Right ventricle myocardium inferior (tissue), 1 donor: Measurements from ENCODE around the gene KRTAP10-5. TPM values are rescaled to one million over a fixed set of nuclear protein-coding genes. Genes with fewer than 3 reads are reported as not detected.
A peak's percentile ranks its signal among the peaks of the same experiment; 100 is the strongest.
"Not testable (repeated sequence)": the region's sequence is repeated elsewhere in the genome, so short reads cannot be mapped to it uniquely, and the experiment has no call there.

Experiments used
- ATAC-seq: fragments of 200-7000 bp; cut with Tn5 transposase; one replicate; pipeline ENCODE4 v1.9.1; 2020; ENCODE audit warnings: mild to moderate bottlenecking, moderate library complexity
- DNase-seq: peaks from one replicate; pipeline ENCODE4 v3.0.0; 2021; ENCODE audit errors: missing footprints
- intact Hi-C: fragments of 100-400 bp; cut with DNase I; formaldehyde crosslinking; loops from one replicate; pipeline ENCODE4 v1.11.0; 2022
- total RNA-seq: library from RNA; stranded (reverse); fragmentation: NEBNext Ultra II Directional; extraction: Animal tissue kit (Norgen Biotek cat#: 25700); gene quantifications from one replicate; pipeline ENCODE4 v1.2.1, GENCODE V29; 2021
- donor health status: DM: no; HTN: yes; CAD: no; lungs with severe emphysema.

KRTAP10-5 gene
- total RNA-seq, 1 donor from 2014 or later: not detected

DNA sequence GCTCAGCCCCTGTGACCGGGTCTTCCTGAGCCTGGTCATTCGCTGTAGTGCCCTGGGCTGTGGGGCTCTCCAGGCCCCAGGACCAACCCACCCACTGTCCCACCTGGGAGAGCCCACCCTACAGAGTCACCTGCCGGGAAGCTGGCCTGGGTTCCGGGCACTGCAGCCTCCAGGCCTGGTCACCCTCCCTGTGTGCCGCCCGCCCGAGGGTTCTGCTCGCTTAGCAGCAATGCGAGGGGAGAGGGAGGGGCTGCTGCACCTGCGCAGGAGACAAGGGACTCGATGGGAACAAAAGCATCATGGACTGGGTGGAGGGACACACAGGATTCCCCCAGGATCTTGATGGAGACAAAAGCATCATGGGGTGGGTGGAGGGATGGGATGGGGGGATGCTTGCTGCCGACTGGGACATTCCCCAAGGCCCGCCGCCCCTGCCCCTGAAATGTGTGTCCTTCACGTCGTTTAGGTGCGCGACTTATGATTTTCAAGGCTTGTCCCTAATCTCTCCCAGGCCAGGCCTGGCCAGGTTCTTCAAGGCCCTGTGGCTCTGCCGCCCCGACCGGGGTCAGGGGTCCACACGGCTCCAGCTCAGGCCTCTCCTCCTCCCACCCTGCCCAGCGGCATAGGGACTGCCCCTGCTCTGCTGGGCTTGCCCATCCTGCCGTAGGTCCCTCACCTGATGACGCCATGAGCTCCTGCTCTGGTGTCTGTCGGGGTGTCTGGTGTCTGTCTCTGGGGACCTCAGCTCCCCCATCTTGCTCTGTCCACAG is 33.2 kb upstream of the KRTAP10-5 start:
- no peak for DNase-seq
- ATAC-seq: no peak
- intact Hi-C loops: loop anchor here (10.0 kb wide), 1 partner anchor 131 kb away; no protein-coding TSS in a partner anchor

DNA sequence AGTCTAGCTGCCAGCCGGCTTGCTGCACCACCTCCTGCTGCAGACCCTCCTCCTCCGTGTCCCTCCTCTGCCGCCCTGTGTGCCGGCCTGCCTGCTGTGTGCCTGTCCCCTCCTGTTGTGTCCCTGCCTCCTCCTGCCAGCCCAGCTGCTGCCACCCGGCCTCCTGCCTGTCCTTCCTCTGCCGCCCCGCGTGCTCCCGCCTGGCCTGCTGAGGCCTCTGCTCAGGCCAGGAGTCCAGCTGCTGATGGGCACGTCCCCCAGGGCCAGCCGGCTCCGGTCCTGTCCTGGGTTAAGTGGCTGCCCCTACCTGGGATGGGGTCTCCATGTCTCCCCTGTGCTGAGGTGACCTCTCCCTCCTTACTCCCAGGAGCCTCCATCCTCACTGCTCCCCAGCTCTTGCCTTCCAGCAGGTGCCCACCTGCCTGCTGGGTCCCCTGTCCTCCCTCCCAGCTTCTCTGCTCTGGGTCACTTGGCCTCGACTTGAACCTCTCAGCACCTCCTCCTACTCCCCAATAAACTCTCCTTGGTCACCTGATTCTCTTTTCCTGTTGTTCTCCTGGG is 32.3 kb upstream of the KRTAP10-5 start:
- intact Hi-C loops: loop anchor here (10.0 kb wide), 1 partner anchor 132 kb away; no protein-coding TSS in a partner anchor
- no peak for ATAC-seq
- peak; percentile 69 for DNase-seq

DNA sequence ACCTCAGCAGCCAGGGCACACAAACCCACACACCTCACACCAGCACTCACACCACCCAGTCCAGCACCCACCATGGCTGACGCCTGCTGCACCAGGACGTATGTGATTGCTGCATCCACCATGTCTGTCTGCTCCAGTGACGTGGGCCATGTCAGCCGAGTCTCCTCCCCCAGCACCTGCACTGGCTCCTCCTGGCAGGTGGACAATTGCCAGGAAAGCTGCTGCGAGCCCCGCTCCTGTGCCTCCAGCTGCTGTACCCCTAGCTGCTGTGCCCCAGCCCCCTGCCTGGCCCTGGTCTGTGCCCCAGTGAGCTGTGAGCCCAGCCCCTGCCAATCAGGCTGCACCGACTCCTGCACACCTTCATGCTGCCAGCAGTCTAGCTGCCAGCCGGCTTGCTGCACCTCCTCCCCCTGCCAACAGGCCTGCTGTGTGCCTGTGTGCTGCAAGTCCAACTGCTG is 31.7 kb upstream of the KRTAP10-5 start, which contains the start of gene KRTAP10-8:
Gene KRTAP10-8 (plus strand): TSS at position 51 of the 458 bp plus-strand sequence. CDS start 22 bp downstream, at position 73.
- DNase-seq (no peak), ATAC-seq (no peak)
- intact Hi-C loops: loop anchor here (10.0 kb wide), 1 partner anchor 133 kb away; no protein-coding TSS in a partner anchor

DNA sequence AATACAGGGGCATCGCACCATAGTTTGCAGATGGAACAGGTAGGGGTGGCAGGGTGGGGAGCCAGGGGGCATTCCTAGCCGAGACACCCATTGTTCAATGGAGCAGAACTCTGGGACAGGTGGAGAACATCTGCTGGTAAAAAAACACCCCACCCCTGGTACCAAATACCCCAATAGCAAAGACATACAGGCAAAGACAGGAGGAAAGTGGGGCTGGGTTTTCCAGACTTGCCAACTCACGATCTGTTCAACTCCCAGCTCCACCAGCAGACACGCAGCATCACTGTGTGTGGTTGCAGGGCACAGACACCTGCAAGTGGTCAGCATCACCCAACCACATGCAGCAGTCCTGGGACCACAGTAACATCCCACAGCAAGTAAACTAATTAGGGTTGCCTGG is 31.1 kb upstream of the KRTAP10-5 start:
- intact Hi-C loops: loop anchor here (10.0 kb wide), 1 partner anchor 133 kb away; no protein-coding TSS in a partner anchor
- no peak for DNase-seq
- ATAC-seq: no peak

DNA sequence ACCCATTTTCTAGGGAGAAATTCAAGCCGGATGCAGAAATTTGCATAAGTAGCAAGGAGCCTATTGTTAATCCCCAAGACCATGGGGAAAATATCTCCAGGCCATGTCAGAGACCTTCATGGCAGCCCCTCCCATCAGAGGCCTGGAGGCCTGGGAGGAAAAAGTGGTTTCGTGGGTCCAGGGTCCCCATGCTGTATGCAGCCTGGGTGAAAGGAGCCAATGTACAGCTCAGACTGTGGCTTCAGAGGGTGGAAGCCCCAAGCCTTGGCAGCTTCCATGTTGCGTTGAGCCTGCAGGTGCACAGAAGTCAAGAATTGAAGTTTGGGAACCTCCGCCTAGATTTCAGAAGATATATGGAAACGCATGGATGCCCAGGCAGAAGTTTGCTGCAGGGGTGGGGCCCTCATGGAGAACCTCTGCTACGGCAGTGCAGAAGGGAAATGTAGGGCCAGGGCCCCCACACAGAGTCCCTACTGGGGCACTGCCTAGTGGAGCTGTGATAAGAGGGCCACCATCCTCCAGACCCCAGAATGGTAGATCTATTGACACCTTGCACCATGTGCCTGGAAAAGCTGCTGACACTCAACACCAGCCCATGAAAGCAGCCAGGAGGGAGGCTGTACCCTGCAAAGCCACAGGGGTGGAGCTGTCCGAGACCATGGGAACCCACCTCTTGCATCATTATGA is 29.9 kb upstream of the KRTAP10-5 start:
- not testable (repeated sequence) for DNase-seq, ATAC-seq
- intact Hi-C loops: loop anchor here (10.0 kb wide), 1 partner anchor 135 kb away; no protein-coding TSS in a partner anchor

DNA sequence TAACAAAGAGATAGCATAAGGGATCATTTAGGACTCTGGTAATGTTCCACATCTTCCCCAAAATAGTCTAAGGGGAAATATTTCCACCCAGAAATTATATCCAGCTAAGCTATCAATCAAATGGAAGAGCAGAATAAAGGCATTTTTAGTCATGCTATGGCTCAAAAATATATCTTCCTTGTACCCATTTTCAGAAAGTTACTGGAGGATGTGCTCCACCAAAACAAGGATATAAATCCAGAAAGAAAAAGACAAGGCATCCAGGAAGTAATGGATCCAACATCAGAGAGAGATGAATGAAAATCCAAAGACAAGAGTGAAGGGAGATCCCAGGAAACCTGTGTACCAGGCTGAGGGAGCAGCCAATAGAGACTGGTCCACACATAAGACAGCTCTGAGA is 28.8 kb upstream of the KRTAP10-5 start:
- DNase-seq (no peak), ATAC-seq (no peak)
- intact Hi-C loops: no loop called here

DNA sequence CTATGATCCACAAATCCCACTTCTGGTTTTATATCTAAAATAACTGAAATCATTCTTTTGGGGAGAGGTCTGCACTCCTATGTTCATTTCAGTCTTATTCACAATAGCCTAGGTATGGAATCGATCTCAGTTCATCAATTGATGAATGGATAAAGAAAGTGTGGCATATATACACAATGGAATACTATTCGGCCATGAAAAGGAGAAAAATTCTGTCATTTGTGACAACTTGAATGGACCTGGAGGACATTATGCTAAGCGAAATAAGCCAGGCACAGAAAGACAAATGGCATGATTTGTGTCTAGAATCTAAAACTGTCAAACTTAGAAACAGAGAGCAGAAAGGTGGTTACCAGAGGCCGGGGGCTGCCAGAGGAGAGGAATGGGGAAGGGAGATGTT is 26.1 kb upstream of the KRTAP10-5 start:
- DNase-seq (no peak), ATAC-seq (no peak)
- intact Hi-C loops: no loop called here

DNA sequence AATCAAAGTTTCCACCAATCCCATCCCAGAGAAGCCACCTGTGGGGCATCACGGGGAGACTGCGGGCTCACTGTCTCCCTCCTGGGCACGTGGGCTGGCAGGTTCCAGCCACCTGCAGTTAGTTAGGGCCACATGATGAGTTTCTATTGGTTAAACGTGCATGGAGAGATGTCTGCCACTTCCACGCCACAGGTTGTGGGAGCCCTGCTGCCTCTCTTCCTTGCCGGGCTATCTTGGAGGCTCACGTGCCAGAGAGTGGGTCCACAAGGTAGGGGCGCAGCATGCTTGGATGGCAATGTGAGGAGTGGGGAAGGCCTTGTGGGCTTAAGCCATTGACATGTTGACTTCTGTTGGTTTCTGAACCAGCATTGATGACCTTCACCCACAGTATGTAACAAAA is 23.5 kb upstream of the KRTAP10-5 start:
- ATAC-seq (no peak), DNase-seq (no peak)
- intact Hi-C loops: no loop called here

DNA sequence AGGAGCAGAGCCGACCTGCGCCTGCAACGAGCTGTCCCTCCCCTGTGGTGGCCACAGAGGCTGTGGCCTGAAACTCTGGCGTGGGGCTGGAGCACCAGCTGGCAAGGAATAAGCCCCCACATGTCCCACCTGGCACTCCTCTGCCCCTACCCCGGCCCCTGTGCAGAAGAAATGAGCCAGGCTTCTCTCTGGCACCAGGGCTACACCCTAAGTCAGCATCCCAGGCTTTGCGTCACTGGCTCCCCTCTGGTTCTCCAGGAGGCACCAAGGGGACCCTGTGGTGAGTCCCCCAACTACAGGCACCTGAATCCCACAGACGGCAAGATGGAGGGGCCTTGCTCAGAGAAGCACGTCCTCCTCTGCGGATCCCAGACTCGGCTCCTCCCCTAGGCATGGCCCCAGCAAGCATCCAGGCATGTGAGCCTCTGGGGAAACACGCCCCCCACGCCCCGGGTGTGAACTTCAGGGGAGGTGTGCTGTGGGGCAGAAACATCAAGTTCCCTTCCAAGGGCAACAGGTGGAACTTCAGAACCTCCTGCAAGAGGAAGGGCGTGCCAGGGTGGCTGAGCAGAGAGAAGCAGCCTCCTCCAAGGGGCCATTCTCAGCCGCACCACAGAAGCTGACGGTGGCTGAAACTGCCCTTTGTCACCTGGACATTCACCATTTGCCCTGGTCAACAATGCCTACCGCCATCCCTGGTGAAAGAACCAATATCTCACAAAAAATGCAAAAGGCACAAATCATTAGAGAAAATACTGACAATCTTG is 22.9 kb upstream of the KRTAP10-5 start:
- intact Hi-C loops: no loop called here
- DNase-seq: no peak
- ATAC-seq: no peak

DNA sequence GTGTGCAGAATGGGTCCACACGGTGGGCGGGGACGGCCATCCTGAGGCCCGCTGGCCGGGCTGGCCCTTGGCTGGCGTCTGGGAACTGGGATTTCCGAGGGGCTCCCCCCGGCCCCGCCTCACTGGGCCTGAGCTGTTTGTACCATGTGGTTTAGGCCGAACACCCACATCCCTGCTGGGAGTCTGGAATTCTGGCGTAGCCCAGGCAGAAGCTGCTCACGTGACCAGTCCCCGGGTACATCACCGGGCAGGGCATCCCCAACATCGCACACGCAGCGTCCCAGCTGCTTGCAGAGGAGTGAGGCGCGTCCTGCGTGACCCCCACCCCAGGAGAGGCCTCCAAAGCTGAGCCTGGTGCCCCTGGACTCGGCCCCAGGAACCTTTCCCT is 22.1 kb upstream of the KRTAP10-5 start:
- ATAC-seq (no peak), DNase-seq (no peak)
- intact Hi-C loops: no loop called here

DNA sequence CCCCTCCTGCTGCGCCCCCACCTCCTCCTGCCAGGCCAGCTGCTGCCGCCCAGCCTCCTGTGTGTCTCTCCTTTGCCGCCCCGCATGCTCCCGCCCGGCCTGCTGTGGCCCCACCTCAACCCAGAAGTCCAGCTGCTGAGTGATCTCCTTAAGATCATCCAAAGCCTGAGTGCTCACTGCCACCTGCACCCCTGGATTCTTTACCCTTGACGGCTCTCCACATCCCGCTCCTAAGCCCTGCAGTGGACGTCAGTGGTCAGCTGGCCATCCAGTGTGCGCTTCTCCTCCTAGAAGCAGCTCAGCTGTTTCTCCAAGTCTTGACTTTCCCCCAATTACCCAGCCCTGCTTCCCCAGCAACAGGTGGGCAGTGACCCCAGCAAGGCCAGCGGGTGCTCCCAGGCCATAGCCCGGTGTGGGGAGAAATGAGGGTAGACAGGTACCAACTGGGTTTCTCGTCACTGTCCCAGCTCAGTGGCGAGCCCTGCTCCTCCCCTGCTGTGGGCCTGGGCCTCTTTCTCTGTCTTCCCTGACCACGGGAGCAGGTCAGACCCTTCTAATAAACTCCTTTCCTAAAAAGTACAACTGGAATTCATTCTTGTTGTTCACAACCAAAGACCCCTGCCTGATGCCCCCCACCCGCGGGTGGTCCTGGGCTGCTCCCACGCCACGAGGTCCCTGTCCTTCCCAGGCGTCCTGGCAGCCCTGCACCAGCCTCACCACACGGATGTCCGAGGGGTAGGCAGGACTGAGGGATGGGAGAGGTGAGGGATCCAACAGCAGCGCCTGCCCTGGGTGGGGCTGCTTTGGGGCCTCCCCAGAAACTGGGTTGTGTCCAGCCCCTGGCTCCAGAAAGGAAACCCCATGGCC is 21.4 kb upstream of the KRTAP10-5 start:
- ATAC-seq: no peak
- DNase-seq: no peak
- intact Hi-C loops: no loop called here

DNA sequence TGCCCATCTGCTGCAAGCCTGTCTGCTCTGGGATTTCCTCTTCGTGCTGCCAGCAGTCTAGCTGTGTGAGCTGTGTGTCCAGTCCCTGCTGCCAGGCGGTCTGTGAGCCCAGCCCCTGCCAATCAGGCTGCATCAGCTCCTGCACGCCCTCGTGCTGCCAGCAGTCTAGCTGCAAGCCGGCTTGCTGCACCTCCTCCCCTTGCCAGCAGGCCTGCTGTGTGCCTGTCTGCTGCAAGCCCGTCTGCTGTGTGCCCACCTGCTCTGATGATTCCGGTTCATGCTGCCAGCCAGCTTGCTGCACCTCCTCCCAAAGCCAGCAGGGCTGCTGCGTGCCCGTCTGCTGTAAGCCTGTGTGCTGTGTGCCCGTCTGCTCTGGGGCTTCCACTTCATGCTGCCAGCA is 20.7 kb upstream of the KRTAP10-5 start:
- ATAC-seq, DNase-seq, intact Hi-C loops: not testable (repeated sequence)

DNA sequence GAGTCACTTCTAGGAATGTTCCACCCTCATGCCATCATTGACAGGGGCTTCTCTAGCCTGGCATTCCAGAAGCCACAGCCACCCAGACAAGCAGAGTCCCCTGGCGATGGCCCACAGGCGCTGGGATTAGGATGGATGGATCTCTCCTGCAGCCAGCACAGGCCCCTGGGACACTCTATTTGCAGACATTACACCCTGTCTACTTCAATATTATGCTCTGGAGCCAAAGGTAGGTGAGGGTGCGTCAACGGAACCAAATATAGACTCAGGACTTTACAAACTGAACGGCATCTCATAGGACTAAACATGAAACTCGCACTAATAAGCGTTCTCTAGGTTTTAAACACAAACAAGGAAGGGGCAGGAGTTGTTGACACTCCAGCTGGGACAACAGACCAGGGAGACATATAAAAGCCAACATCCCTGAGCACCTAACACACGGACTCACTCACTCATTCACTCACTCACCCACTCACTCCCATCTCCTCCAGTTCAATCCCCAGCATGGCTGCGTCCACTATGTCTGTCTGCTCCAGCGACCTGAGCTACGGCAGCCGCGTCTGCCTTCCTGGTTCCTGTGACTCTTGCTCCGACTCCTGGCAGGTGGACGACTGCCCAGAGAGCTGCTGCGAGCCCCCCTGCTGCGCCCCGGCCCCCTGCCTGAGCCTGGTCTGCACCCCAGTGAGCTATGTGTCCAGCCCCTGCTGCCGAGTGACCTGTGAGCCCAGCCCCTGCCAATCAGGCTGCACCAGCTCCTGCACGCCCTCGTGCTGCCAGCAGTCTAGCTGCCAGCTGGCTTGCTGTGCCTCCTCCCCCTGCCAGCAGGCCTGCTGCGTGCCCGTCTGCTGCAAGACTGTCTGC is 19.9 kb upstream of the KRTAP10-5 start, which contains the start of gene KRTAP10-7:
Gene KRTAP10-7 (plus strand): TSS at position 480 of the 861 bp plus-strand sequence. CDS start 25 bp downstream, at position 505.
- DNase-seq, ATAC-seq, intact Hi-C loops: not testable (repeated sequence)

DNA sequence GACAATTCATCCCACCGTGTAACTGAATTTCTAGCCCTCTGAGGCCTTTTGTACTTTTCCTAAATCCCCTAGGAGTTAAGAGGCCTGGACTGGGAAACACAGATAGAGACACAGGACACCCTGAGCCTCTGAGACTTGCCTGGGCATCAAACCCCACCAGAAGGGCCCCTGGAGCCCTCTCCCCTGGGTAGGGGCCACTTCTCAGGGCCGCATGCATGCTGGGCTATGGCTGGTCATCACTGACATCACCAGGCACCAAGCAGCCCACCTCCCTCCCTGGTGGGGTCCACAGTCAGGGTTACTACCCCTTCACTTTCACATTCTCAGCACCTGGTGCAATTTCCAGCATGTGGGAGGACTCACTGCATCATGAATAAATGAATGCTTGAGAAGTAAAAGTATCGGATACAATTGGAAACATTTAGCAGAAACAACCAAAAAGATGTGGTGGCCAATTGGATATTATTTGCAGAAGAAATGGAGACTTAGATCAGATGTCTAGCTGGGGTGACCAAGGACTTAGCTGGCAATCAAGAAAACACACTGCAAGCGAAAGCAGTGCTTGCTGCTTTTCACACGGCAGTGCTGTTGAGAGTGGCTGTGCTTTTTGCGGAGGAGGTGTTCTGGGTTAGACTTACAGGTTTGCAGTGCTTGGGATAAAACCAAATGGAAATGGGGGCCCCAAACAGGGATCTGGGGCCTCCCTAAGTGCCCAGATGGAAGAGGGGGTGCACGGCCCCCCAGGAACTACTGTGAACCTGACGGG is 19.0 kb upstream of the KRTAP10-5 start:
- DNase-seq: no peak
- intact Hi-C loops: no loop called here
- no peak for ATAC-seq

DNA sequence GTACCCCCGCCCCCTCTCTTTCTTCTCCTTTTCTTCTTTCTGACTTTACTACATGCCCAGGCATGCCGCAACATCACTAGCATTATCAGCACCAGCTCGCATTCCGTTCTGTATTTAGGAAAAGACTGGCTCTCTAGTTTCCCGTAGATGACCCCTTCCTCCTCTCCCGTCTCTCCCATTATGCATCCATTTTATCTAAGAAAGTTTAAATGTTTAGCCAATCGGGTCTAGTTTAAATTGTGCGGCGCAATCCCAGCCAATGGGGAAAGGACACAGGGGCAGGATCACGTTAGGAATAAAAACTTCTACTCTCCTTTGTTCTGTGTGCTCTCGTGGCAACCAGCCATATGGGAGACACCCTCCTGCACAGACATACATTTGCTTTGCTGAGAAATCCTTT is 17.7 kb upstream of the KRTAP10-5 start:
- ATAC-seq: no peak
- DNase-seq: no peak
- intact Hi-C loops: no loop called here

DNA sequence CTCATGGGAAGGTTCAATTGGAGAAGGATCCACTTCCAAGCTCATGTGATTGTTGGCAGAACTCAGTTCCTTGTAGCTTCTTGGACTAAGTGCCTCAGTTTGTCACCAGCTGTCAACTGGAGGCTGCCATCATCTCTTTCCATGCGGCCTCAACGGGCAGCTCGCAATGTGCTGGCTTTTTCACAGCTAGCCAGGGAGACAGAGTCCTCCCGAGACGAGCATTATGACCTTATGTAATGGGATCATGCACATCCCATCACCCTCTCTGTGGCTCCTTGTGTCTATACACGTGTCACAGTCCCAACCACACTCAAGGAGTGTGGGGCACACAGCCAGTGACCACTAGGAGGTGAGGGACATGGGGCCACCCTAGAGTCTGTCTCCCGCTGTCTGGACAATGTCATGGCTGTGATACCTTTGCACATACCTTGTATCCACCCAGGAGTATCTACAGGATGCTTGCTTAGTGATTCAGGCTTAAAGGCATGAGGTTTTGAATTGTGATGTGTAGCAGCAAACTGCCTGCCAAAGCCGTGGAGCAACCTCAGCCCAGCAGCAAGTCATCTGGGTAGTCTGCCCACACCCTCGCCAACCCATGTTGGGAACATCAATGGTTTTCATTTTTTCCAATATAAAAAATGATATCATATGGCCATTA is 15.8 kb upstream of the KRTAP10-5 start:
- DNase-seq (no peak), ATAC-seq (no peak)
- intact Hi-C loops: no loop called here
